ENCODE measurements around the gene KCNQ1. TPM values are rescaled to one million over a fixed set of nuclear protein-coding genes. Genes with fewer than 3 reads are reported as not detected.

The KCNQ1 gene
- total and polyA plus RNA-seq, 12 donors = 11.0 to 447 (median 320) TPM

GRCh38 chr11:2551131-2551530 lies 106.3 kb downstream of the KCNQ1 start:
- 86 to 94% (median 90%) methylated on average over 12 of the region's 12 CpGs for WGBS, 4 donors

GRCh38 chr11:2552210-2552609 lies 107.4 kb downstream of the KCNQ1 start:
- WGBS, 4 donors = 77 to 91% (median 88%) methylated on average over 5 of the region's 5 CpGs
- TF ChIP-seq CTCF (IDR thresholded peaks at IDR 0.05) = no peak
- TF ChIP-seq POLR2A (IDR thresholded peaks at IDR 0.05) = no peak
- no peak for DNase-seq
- no peak overlapping the region for H3K4me3 ChIP-seq
- H3K9me3 ChIP-seq (replicated peaks in 1 of 3) = no peaks in the 10 kb centered on the region
- no peaks in the 10 kb centered on the region for H3K27me3 ChIP-seq
- intact Hi-C loops (cut with DNase I) = no loop called here
- peaks cover 20 to 39% of the 10 kb centered on the region in 2 donors for H3K4me1 ChIP-seq (replicated peaks in 1 of 2)
- no peaks in the 10 kb centered on the region for H3K36me3 ChIP-seq (replicated peaks in 1 of 2)
- H3K27ac ChIP-seq = no peak overlapping the region

More at GRCh38 chr11:2551131-2551530, 106.3 kb downstream of the KCNQ1 start:
- TF ChIP-seq CTCF (IDR thresholded peaks at IDR 0.05) (no peak), POLR2A (IDR thresholded peaks at IDR 0.05) (no peak)
- Histone ChIP-seq H3K9me3 (replicated peaks in 1 of 3) (no peaks in the 10 kb centered on the region), H3K27ac (peak overlapping the region in 2 of 5 donors; percentile 66 to 69), H3K4me3 (no peak overlapping the region), H3K36me3 (replicated peaks in 1 of 2) (no peaks in the 10 kb centered on the region), H3K4me1 (replicated peaks in 1 of 2) (peaks cover 24 to 49% of the 10 kb centered on the region in 2 donors), H3K27me3 (no peaks in the 10 kb centered on the region)
- intact Hi-C loops (cut with DNase I) = no loop called here
- peak in 6 of 7 donors; percentile 8 to 56 (median 17) for DNase-seq

- H3K27ac ChIP-seq = no peak overlapping the region
- 89 to 97% (median 95%) methylated on average over 2 of the region's 2 CpGs for WGBS, 4 donors
These were observed 108.4 kb downstream of the KCNQ1 start for GRCh38 chr11:2553198-2553597.

GRCh38 chr11:2553886-2554285 lies 109.1 kb downstream of the KCNQ1 start:
- Histone ChIP-seq H3K9me3 (replicated peaks in 1 of 3) (no peaks in the 10 kb centered on the region), H3K36me3 (replicated peaks in 1 of 2) (no peaks in the 10 kb centered on the region), H3K27me3 (no peaks in the 10 kb centered on the region), H3K4me1 (replicated peaks in 1 of 2) (peaks cover 4 to 23% of the 10 kb centered on the region in 2 donors), H3K27ac (peak overlapping the region in 1 of 5 donors; percentile 14), H3K4me3 (no peak overlapping the region)
- no peak for TF ChIP-seq CTCF (IDR thresholded peaks at IDR 0.05)
- no peak for TF ChIP-seq POLR2A (IDR thresholded peaks at IDR 0.05)
- intact Hi-C loops (cut with DNase I) = no loop called here
- 86 to 95% (median 91%) methylated on average over 9 of the region's 9 CpGs for WGBS, 4 donors
- peak in 3 of 7 donors; percentile 6 to 24 (median 12) for DNase-seq

More at GRCh38 chr11:2553198-2553597, 108.4 kb downstream of the KCNQ1 start:
- Histone ChIP-seq H3K36me3 (replicated peaks in 1 of 2) (no peaks in the 10 kb centered on the region), H3K9me3 (replicated peaks in 1 of 3) (no peaks in the 10 kb centered on the region), H3K27me3 (no peaks in the 10 kb centered on the region), H3K4me3 (no peak overlapping the region), H3K4me1 (replicated peaks in 1 of 2) (peaks cover 10 to 29% of the 10 kb centered on the region in 2 donors)
- no peak for DNase-seq
- intact Hi-C loops (cut with DNase I) = no loop called here
- TF ChIP-seq CTCF (IDR thresholded peaks at IDR 0.05) (no peak), POLR2A (IDR thresholded peaks at IDR 0.05) (no peak)

Data from adrenal gland (tissue), 12 donors.